Activated CD4-positive, alpha-beta T cell treated with anti-CD3 and anti-CD28 coated beads for 4 hours (primary cell): Measurements from ENCODE around the gene NMT2.

Experiments used
- DNase-seq, 2 donors: peaks; one replicate each; pipeline ENCODE4 v3.0.0-alpha.2; 2020

Gene NMT2

DNA sequence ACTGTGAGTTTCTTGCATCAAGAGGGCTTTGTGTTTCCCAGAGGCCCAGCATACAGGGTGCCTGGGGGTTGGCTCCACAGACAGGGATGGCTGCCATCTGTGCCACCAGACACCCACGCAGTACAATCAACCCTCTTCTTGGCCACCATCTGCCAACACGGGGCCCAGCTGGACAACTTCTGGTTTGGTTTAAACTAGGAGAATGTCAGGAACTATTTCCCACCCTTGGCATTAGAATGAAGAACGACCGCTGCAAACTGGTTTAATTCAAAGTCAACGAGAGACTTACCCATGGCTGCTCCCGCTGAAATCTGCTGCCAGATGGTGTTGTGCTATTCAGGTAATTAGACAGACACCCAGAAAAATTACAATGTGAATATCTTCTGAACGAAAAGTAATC, 27.8 kb downstream of the NMT2 start:
- no peak for DNase-seq

GRCh38 chr10:15137636-15138035, 30.9 kb downstream of the NMT2 start:
- DNase-seq, result no peak

DNA sequence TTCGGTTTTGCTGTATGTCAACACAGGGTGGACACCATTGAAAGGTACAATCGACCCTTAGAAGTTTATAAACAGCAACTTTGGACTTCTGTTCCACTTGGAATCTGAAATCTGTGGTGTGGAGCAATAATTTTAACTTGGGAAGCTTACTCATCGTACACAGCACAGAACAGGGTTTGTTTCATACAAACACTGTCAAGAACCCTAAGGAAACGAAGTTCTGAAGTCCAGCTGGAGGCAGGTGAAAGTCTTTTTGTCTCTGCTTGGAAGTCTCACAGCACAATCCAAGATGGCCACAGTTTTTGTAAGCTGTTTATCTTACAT, 31.5 kb downstream of the NMT2 start:
- DNase-seq, result no peak

DNA sequence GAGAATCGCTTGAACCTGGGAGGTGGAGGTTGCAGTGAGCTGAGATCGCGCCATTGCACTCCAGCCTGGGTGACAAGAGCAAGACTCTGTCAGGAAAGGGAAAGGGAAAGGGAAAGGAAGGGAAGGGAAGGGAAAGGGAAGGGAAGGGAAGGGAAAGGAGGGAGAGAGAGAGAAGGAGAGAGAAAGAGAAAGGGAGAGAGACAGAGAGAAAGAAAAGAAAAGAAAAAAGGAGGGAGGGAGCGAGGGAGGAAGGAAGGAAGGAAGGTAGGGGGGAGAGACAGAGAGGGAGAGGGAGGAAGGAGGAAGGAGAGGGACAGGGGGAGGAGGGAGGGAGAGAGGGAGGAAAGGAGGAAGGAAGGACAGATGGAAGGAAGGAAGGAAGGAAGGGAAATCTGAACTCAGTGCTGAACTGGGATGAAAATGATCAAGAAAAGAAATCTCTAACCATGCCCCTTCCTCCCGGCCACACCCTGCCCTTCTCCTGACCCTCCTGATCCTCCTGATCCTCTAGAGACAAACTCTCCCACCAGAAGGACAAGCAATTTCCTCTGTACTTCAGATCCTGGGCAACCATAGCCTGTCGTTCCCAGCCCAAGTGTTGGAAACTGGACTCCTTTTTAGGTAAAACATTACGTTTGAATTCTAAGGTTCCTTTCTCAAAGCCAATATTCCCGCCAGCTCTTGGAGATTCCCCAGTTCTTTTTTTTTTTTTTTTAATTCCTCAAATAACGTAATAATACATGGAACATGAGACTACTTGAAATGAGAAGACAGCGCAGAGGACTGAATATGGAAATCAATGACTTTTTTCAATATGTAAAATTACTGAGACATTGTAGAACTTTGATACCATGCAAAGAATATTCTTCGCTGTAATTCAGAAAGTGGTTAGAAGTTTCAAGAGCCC, 32.1 kb downstream of the NMT2 start:
- DNase-seq, result no peak

DNA sequence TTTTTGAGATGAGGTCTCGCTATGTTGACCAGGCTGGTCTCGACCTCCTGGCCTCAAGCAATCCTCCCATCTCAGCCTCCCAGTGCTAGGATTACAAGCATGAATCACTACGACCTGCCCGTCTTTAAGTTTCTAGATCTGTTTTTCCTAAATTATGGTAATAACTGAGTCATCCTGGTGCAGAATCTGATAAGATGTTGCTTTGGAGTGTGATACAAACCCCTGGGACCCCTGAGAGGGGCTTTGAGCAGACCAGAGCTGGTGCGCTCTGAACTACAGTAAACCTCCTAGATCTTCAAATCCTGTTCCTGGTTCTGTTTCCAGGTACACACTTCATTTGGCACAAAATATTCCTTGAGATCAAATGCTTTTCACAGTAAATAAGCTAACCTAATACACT, 37.2 kb downstream of the NMT2 start:
- DNase-seq, result no peak

DNA sequence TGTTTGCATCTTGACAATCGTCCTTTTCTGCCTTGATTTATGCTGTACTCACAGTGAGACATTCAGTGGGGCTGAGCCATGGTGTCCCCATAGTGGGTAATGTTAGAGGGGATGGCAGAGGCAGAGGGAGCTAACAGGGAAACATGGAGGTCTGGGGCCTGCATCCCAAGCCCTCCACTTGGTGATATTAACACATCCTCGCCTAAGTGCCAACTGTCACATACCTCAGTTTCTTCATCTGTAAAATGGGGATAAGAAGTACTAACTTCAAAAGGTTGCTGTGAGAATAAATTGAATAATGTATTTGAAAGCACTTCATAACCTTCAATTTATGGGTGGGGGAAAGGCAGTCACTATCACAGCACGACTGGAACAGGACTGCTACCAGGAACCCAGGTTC, 43.6 kb downstream of the NMT2 start:
- DNase-seq, result no peak

- DNase-seq, result no peak
Observed at GRCh38 chr10:15124190-15124589, 44.3 kb downstream of the NMT2 start.

- DNase-seq, result no peak
Observed at GRCh38 chr10:15123749-15124184, 44.7 kb downstream of the NMT2 start.

DNA sequence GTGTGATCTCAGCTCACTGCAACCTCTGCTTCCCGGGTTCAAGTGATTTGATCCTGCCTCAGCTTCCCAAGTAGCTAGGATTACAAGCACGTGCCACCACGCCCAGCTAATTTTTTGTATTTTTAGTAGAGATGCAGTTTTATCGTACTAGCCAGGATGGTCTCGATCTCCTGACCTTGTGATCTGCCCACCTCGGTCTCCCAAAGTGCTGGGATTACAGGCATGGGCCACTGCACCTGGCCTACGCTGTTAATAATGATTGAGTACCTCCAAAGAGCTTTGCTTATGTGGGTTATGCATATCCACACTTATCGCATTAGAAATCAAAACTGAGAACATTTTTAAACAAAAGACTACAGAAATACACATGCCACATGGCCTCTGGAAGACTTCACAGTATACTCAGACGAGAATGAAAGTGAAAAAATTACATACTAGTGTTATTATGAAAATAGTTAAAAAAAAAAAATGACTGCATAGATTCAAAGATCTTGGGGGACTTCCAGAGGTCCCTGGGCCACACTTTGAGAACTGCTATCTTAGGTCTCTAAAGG, 45.9 kb downstream of the NMT2 start:
- no peak for DNase-seq

DNA sequence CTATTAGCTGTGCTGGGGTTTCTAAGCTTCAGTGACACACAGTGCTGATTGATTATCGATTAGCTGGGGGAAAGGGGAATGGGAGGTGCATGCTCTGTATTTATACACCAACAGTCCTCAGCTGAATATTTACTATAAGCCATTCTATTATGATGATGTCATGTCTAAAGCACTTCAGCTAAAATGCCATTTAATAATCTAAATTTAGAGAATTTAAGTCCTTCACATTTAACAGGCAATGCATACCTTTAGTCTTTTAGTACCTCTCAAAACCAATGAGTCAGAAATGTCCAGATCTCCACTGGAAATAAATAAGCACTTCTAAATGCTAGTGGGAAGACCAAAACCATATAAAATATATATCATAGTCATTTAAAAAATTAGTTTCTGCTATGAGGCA, 46.8 kb downstream of the NMT2 start:
- DNase-seq, result no peak

DNA sequence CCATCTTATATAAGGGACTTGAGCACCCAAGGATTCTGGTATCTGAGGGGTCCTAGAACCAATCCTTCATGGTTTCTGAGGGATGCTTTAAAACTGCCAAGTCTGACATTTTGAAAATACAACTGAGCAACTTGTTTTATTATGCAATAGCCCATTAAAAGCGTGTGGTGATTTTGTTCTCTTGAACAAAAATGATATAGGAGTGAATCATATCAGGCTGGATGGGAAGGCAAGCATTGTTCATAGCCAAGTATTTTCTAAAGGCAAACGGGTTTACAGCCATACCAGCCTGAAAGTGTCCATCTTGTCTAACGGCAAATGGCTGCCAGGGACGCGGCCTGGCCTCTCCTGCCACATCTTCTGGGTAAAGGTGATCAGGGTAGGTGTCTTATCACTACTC, 48.0 kb downstream of the NMT2 start:
- DNase-seq, result no peak

DNA sequence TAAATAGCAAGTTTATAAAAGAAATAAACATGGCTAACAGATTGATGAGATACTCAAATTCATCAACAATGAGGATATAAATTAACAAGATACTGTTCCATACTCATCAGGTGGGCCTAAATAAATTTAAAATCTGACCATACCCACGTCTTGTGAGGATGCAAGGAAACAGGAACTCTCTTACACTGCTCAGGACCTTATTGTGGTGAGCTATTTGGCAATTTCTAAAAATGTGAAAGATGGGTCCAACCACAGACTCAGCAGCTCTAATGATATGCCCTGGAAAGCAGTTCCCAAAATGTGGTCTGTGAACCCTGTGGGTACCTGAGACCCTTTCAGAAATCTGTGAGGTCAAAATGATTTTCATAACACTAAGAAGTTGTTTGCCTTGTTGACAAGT, 49.9 kb downstream of the NMT2 start:
- DNase-seq, result no peak

GRCh38 chr10:15116225-15116624, 52.3 kb downstream of the NMT2 start:
- DNase-seq, result no peak

GRCh38 chr10:15113766-15114165, 54.7 kb downstream of the NMT2 start:
- DNase-seq, result no peak

- DNase-seq, result no peak
Observed at GRCh38 chr10:15112657-15113056, 55.8 kb downstream of the NMT2 start.

DNA sequence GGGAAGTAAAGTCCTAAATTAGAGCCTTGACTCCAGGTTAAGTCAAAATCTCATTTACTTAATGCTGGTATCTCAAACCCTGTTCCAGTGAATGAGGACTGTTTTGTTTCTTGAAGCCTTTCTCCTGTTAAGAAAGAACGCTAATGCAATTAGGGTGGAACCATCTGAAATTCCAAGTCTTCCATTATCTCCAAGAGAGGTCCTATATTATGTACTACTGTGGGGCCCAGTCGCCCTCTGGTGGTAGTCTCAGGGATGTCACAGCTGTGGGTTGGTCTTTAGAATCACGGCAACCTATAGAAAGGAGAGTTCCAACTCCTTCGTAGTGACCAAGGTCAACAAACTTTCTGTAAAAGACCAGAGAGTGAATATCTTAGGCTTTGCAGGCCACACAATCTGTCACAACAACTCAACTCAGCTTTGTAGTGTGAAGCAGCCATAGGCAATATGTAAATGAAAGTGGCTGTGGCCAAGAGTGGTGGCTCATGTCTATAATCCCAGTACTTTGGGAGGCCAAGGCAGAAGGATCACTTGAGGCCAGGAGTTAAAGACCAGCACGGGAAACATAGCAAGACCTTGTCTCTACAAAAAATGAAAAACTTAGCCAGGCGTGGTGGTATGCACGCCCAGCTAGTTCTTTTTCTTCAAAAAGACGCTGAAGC, 62.0 kb downstream of the NMT2 start:
- DNase-seq, result peak; percentile 51 to 72

DNA sequence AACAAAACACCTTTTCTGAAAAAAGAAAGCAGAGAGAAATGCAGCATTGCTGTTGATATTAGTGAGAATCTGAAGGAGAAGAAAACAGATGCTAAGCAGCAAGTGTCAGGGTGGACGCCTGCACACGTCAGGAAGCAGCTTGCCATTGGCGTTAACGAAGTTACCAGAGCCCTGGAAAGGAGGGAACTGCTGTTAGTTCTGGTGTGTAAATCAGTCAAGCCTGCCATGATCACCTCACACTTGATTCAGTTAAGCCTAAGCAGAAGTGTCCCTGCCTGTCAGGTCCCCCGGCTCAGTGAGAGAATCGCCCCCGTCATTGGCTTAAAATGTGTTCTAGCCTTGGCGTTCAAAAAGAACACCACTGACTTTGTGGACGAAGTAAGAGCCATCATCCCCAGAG, 65.0 kb downstream of the NMT2 start:
- DNase-seq, result no peak

- DNase-seq, result no peak
Observed at GRCh38 chr10:15099886-15100285, 68.6 kb downstream of the NMT2 start.

GRCh38 chr10:15097011-15097812, 71.3 kb downstream of the NMT2 start, which contains the start of gene RPP38:
Gene RPP38 (plus strand): TSS chr10:15097355. CDS start chr10:15103315, 5,960 bp downstream.
- peak; percentile 95 to 96 for DNase-seq

DNA sequence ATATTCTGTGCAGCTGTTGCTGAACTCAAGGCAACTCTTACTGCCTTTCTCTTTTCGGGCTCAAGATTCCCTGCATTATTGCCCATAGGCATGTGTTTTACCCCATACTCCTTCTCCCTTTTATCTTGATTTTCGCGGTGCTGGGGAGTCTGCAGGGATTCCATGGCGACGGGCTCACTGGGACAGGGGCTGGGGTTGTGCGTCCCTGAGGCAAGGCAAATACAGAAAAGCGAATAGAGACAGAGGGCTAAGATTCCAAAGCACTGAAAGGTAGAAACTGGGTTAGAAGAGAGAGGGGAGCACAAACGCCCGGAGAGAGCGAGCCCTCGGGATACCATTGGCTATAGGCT, 71.9 kb downstream of the NMT2 start:
- no peak for DNase-seq

DNA sequence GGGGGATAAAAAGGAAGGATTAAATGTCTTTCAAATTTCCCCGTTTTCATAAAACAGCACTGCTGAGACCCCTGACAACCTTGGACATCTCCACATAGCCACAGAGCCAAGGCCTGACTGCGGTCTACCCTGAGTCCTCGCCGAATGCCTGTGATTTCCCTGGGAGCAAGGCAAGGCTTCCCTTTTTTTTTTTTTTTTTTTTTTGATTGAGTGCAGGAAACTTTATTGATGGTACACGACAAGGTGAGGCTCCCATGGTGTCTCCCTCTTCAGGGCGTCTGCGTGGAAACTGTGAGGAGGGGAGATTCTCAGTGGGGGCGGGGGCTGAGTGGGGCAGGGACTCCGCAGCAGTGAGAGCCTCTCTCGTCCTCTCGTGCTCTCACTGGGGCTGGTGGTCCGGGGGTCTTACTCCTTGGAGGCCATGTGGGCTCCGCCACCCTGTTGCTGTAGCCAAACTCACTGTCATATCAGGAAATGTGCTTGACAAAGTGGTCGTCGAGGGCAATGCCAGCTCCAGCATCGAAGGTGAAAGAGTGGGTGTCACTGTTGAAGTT, 75.6 kb downstream of the NMT2 start:
- no peak for DNase-seq

- no peak for DNase-seq
Observed at GRCh38 chr10:15091418-15091817, 77.1 kb downstream of the NMT2 start.
